PC-3 (cell line): ENCODE measurements around the gene COX5A.
"Not testable (repeated sequence)": the region's sequence is repeated elsewhere in the genome, so short reads cannot be mapped to it uniquely, and the experiment has no call there.

Experiments
- CTCF ChIP-seq: fragments of 300-600 bp; sonication (generic); conservative IDR thresholded peaks from 2 replicates; pipeline ENCODE4 v1.5.1; 2017; ENCODE audit warnings: antibody characterized with exemption, low read depth, mild to moderate bottlenecking, low read length
- EZH2phosphoT487 ChIP-seq: fragments of 300-600 bp; sonication (generic); IDR thresholded peaks from 2 replicates; pipeline ENCODE4 v1.6.1; 2018; ENCODE audit warnings: mild to moderate bottlenecking, antibody characterized with exemption, low read length, borderline replicate concordance

DNA sequence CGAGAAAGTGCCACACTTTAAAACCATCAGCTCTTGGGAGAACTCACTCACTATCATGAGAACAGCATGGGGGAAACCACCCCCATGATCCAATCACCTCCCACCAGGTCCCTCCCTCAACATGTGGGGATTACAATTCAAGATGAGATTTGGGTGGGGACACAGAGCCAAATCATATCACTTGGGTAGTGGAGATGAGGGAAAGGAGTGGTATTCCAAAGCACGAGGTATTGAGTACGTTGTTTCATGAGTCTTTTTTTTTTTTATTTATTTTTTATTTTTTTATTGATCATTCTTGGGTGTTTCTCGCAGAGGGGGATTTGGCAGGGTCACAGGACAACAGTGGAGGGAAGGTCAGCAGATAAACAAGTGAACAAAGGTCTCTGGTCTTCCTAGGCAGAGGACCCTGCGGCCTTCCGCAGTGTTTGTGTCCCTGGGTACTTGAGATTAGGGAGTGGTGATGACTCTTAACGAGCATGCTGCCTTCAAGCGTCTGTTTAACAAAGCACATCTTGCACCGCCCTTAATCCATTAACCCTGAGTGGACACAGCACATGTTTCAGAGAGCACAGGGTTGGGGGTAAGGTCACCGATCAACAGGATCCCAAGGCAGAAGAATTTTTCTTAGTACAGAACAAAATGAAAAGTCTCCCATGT, 50.2 kb downstream of the COX5A start:
- TF ChIP-seq CTCF, EZH2phosphoT487: not testable (repeated sequence)
